CD4-positive, alpha-beta T cell treated with Interleukin-17A for 4 hours (primary cell): ENCODE measurements around the gene LASP1NB.
"Not testable (repeated sequence)": the region's sequence is repeated elsewhere in the genome, so short reads cannot be mapped to it uniquely, and the experiment has no call there.

ENCODE experiments used
- DNase-seq: peaks from one replicate; pipeline ENCODE4 v3.0.0-alpha.2; 2020; ENCODE audit warnings: mixed read lengths

Gene LASP1NB

DNA sequence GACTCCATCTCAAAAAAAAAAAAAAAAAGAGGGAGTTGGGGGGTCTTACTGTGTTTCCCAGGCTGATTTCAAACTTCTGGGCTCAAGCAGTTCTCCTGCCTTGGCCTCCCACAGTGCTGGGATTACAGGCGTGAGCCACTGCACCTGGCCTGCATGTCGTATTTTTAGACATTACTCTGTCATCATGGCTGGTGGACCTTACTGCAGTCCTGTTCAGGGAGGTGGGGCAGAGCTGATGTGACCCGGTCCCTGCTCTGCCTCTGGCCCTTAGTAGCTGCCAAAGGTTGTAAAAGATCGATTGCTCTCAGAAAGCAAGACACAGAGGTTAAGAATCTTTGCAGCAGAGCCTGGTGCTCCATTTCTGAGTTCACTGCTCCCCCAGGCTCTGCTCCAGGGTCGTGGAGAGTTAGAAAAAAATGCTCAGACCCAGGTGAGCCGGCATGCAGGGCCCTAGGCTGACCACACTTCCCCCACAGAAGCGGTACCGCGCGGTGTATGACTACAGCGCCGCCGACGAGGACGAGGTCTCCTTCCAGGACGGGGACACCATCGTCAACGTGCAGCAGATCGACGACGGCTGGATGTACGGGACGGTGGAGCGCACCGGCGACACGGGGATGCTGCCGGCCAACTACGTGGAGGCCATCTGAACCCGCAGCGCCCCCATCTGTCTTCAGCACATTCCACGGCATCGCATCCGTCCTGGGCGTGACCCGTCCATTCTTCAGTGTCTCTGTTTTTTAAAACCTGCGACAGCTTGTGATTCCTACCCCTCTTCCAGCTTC lies 7.1 kb upstream of the LASP1NB start:
- no peak for DNase-seq

- DNase-seq = no peak
These were observed 6.5 kb upstream of the LASP1NB start for GRCh38 chr17:38918916-38919315.

GRCh38 chr17:38919316-38920078 lies 5.9 kb upstream of the LASP1NB start:
- DNase-seq = no peak

DNA sequence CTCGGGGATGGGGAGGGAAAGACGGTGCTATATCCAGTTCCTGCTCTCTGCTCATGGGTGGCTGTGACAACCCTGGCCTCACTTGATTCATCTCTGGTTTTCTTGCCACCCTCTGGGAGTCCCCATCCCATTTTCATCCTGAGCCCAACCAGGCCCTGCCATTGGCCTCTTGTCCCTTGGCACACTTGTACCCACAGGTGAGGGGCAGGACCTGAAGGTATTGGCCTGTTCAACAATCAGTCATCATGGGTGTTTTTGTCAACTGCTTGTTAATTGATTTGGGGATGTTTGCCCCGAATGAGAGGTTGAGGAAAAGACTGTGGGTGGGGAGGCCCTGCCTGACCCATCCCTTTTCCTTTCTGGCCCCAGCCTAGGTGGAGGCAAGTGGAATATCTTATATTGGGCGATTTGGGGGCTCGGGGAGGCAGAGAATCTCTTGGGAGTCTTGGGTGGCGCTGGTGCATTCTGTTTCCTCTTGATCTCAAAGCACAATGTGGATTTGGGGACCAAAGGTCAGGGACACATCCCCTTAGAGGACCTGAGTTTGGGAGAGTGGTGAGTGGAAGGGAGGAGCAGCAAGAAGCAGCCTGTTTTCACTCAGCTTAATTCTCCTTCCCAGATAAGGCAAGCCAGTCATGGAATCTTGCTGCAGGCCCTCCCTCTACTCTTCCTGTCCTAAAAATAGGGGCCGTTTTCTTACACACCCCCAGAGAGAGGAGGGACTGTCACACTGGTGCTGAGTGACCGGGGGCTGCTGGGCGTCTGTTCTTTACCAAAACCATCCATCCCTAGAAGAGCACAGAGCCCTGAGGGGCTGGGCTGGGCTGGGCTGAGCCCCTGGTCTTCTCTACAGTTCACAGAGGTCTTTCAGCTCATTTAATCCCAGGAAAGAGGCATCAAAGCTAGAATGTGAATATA lies 4.8 kb upstream of the LASP1NB start:
- DNase-seq = no peak

- no peak for DNase-seq
These were observed 3.5 kb upstream of the LASP1NB start for GRCh38 chr17:38921756-38922411.

DNA sequence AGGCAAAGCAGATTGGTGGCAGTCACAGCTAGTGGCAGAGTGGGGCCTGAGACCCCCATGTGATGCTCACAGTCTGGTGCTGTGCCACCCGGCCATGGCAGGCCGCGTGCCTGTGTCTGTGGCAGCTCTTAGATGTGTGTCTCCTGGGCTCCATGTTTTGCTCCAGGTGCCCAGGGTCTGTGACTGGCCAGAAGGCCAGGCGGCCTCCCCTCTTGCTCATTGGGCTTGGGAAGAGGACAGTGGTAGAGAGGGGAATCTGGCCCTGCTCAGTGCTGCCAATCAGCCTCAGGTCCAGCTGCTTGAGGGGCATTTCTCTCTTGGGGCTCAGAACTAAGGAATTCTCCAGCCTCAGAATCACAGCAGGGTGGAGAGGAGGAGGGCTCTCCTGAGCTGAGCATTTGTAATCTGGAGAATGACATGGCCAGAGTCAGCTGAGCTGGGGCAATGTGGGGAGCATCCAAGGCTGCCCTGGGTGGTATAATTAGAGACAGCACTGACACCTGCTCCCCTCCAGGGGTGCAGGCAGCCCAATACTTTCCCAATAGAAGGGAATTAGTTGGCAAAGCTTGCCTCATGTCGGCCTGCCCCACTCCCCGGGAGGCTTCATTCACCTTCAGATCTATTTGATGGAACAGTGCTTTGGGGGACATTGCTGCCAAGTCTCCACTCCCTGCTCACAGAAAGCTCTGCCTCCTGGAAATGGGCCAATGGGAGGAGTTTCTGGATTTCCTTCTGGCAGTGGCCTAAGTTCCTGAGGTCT lies 2.7 kb upstream of the LASP1NB start:
- no peak for DNase-seq

GRCh38 chr17:38926293-38927070 lies 1.1 kb downstream of the LASP1NB start:
- DNase-seq = no peak

DNA sequence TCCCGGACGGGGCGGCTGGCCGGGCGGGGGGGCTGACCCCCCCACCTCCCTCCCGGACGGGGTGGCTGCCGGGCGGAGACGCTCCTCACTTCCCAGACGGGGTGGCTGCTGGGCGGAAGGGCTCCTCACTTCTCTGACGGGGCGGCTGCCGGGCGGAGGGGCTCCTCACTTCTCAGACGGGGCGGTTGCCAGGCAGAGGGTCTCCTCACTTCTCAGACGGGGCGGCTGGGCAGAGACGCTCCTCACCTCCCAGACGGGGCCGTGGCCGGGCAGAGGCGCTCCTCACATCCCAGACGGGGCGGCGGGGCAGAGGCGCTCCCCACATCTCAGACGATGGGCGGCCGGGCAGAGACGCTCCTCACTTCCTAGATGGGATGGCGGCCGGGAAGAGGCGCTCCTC lies 5.4 kb downstream of the LASP1NB start:
- not testable (repeated sequence) for DNase-seq

DNA sequence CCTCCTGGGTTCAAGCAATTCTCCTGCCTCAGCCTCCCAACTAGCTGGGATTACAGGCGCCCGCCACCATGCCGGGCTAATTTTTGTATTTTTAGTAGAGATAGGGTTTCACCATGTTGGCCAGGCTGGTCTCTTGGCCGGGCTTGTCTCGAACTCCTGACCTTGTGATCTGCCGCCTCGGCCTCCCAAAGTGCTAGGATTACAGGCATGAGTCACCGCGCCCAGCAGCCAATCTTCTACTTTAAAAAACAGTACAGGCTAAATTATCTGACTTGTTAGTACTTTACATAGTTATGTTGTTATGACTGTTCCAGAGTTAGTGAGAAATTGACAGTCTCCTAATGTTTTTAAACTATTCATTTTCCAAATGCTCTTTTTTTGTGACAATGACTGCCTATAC lies 8.5 kb downstream of the LASP1NB start:
- not testable (repeated sequence) for DNase-seq

GRCh38 chr17:38939987-38940386 lies 14.6 kb downstream of the LASP1NB start:
- DNase-seq = no peak

GRCh38 chr17:38940404-38940803 lies 15.0 kb downstream of the LASP1NB start:
- no peak for DNase-seq

DNA sequence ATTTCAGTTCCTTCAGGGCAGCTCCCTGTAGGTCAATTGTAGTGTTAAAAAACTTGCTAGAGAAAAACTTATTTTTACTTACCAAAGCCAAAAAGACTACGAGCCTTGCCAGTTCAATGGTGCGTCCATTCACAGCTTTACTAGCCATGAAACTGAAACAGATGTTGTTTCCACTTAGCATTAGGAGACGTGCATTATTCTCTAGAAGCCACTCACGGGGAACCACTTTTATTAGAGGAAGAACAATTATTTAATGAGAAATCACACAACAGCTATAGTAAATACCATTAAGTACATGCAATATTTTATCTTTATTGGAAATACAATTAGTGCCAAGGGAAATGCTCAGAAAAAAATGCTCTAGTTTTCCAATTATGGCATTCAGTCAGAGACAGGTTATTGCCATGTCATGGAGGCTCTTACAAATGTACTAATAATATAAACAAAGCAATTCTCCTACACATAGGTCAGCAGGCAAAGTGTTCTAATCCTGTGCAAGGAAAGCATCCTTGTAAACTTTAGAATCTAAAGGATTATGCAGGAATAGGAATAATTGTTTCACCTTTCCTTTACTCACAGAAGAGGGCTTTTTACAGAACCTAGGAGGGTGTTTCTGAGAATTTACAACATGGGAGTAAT lies 17.4 kb downstream of the LASP1NB start:
- no peak for DNase-seq

DNA sequence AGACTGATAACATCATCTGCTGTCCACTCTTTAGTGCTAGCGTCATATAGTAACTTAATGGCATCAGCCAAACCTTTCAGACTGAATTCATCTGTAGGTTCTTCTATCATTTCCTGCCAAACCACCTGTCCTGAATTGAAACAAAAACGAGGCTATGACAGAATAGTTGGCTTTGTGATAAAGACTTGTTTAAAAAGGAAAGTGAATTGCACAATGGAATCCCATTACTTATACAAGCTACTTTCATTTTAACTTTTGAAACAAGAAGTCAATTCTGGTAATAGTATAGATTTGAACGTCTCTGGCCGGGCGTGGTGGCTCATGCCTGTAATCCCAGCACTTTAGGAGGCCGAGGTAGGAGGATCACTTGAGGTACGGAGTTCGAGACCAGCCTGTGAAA lies 18.2 kb downstream of the LASP1NB start:
- no peak for DNase-seq

GRCh38 chr17:38947189-38947588 lies 21.8 kb downstream of the LASP1NB start:
- DNase-seq = no peak

DNA sequence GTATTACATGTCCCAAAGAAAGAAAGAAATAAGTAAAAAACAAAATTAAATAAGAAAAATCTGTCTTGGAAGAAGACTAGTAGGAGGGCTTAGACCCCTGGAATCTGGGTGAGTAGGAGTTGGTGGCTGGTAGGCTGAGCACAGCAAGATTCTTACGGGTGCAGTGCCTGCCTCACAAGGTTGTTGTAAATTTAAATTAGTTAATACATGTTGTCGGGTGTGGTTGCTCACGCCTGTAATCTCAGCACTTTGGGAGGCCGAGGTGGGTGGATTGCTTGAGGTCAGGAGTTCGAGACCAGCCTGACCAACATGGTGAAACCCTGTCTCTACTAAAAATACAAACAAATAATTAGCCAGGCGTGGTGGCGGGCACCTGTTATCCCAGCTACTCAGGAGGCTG lies 28.4 kb downstream of the LASP1NB start:
- DNase-seq = not testable (repeated sequence)

DNA sequence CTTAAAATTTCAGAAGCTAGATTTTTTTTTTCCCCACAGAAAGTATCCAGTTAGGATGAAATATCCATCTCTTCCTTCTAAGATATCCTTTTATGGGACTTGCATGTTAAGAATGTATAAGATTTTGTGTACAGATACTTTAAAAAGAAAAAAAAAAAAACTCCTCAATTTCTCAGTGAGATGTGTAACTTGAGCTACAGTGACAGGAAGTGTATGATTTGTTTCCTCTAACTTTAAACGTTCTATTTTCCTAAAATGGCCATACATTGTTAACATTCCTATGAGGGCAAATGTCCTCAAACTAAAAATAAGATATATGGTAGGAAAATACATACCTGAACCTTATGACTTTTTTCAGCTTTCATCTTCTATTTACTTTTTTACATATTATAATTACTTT lies 32.9 kb downstream of the LASP1NB start:
- DNase-seq = no peak

GRCh38 chr17:38958756-38959155 lies 33.3 kb downstream of the LASP1NB start:
- DNase-seq = no peak

DNA sequence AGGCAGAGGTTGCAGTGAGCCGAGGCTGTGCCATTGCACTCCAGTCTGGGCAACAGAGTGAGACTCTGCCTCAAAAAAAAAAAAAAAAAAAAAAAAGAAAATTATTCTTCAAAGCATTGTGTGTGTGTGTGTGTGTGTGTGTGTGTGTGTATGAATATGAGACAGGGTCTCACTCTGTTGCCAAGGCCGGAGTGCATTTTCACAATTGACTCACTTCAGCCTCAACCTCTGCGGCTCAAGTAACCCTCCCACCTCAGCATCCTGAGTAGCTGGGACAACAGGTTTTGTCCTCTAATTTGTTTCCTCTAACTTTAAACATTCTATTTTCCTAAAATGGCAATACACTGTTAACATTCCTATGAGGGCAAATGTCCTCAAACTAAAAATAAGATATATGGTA lies 34.1 kb downstream of the LASP1NB start:
- DNase-seq = no peak

DNA sequence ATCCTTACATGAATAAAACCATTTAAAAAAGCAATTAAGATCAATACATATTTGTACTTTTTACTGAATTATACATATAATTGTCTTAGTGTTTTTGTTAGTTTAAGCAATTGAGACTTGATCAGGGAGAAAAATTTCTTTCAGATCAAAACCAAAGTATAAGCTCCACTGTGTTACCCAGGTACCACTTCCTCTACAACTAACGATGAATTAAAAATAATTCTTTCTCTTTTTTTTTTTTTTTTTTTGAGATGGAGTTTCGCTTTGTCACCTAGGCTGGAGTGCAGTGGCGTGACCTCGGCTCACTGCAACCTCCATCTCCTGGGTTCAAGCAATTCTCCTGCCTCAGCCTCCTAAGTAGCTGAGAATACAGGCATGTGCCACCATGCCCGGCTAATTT lies 35.0 kb downstream of the LASP1NB start:
- no peak for DNase-seq

- DNase-seq = no peak
These were observed 36.0 kb downstream of the LASP1NB start for GRCh38 chr17:38961413-38961812.
